K562 (cell line): ENCODE results near the gene PTPRZ1. TPM values are rescaled to one million over a fixed set of nuclear protein-coding genes. Genes with fewer than 3 reads are reported as not detected.

Experiments
- ATAC-seq: fragments of 200-7000 bp; cut with Tn5 transposase; 3 replicates; pipeline ENCODE4 v1.9.1; 2020; ENCODE audit warnings: moderate library complexity
- BruUV-seq: library from RNA; stranded (reverse); fragments of 400-500 nt; replicated peaks from 2 replicates; lab custom pipeline; 2021; lab: Mats Ljungman, UMichigan
- CTCF ChIA-PET: fragments of 300-600 bp; formaldehyde crosslinking; extraction: SDS; loops from one replicate; lab custom pipeline; 2021; ENCODE audit warnings: low intra/inter-chr PET ratio; lab: Yijun Ruan, JAX
- POLR2A ChIA-PET: fragments of 300-600, 350-650 bp; sonication (Branson Sonifier 250); formaldehyde crosslinking; extraction: SDS; loops from one replicate; lab custom pipeline; 2021; ENCODE audit warnings: antibody characterized with exemption, inconsistent platforms; lab: Yijun Ruan, JAX
- DNase-seq, 4 experiments: peaks; one replicate each; pipeline versions ENCODE4 v3.0.0 to v3.0.0-alpha.2; 2011 to 2018; ENCODE audit warnings: low spot score in 3 of 4, mixed read lengths in 3 of 4; ENCODE audit errors: extremely low read depth in 1 of 4
- FAIRE-seq: peaks from 2 replicates; lab custom pipeline; 2011; peaks lifted over from hg19 to GRCh38; lab: Jason Lieb, UNC
- H2AFZ ChIP-seq: 2 replicates; pipeline ENCODE4 v1.6.0; 2011; ENCODE audit warnings: low read depth, low read length, control low read depth, inconsistent platforms
- H3K27ac ChIP-seq: fragments of 200-600 bp; 3 replicates; pipeline ENCODE4 v1.8.0; 2011; ENCODE audit warnings: low read depth, mild to moderate bottlenecking, control low read depth, inconsistent platforms, low read length, moderate library complexity, mixed read lengths; ENCODE audit errors: extremely low read depth
- H3K27me3 ChIP-seq, 2 experiments: fragments of 300-600 bp in 1 of 2; 2 replicates in 1 of 2; 3 replicates in 1 of 2; pipeline versions ENCODE4 v1.6.0 to v1.8.0; 2011; ENCODE audit warnings: inconsistent platforms in 2 of 2, low read length in 2 of 2, mild to moderate bottlenecking in 1 of 2, mixed read lengths in 1 of 2, moderate library complexity in 1 of 2; ENCODE audit not compliant: control insufficient read depth in 2 of 2, insufficient read depth in 2 of 2
- H3K36me3 ChIP-seq: fragments of 300-600 bp; 3 replicates; pipeline ENCODE4 v1.8.0; 2011; ENCODE audit warnings: mild to moderate bottlenecking, low read length, inconsistent platforms; ENCODE audit not compliant: control insufficient read depth, insufficient read depth
- H3K4me1 ChIP-seq, 2 experiments: fragments of 200-600 bp in 1 of 2; replicated peaks in 1 of 2; 2 replicates in 1 of 2; 3 replicates in 1 of 2; pipeline versions ENCODE4 v1.5.1 to v1.8.0; 2011; ENCODE audit warnings: inconsistent platforms in 2 of 2, low read length in 2 of 2, mild to moderate bottlenecking in 1 of 2, mixed read lengths in 1 of 2, moderate library complexity in 1 of 2; ENCODE audit not compliant: control insufficient read depth in 2 of 2, insufficient read depth in 2 of 2
- H3K4me2 ChIP-seq: 2 replicates; pipeline ENCODE4 v1.6.1; 2011; ENCODE audit warnings: low read length, control low read depth, inconsistent platforms, mixed read lengths; ENCODE audit not compliant: insufficient read depth
- H3K4me3 ChIP-seq: fragments of 200-600 bp; sonication (generic), shearing (Covaris generic); 2 replicates; pipeline ENCODE4 v1.5.1; 2016; ENCODE audit warnings: control low read depth, inconsistent platforms
- H3K79me2 ChIP-seq: fragments of 200-600 bp; 3 replicates; pipeline ENCODE4 v1.8.0; 2011; ENCODE audit warnings: low read length, inconsistent platforms; ENCODE audit not compliant: control insufficient read depth, insufficient read depth
- H3K9ac ChIP-seq, 2 experiments: 2 replicates each; pipeline versions ENCODE4 v1.6.0 to v1.6.1; 2011; ENCODE audit warnings: low read depth in 2 of 2, low read length in 2 of 2, control low read depth in 1 of 2, inconsistent platforms in 1 of 2, mild to moderate bottlenecking in 1 of 2, mixed read lengths in 1 of 2; ENCODE audit not compliant: insufficient read depth in 1 of 2
- H3K9me1 ChIP-seq: one replicate; pipeline ENCODE4 v1.6.0; 2011; ENCODE audit warnings: inconsistent platforms, mild to moderate bottlenecking, low read length, moderate library complexity; ENCODE audit not compliant: control insufficient read depth, insufficient read depth
- H3K9me3 ChIP-seq: replicated peaks from 2 replicates; pipeline ENCODE4 v1.5.1; 2011; ENCODE audit warnings: low read depth, low read length, inconsistent platforms; ENCODE audit not compliant: control insufficient read depth, insufficient read depth
- H4K20me1 ChIP-seq: replicated peaks from 2 replicates; pipeline ENCODE4 v1.6.1; 2011; ENCODE audit warnings: low read length, inconsistent platforms, mixed read lengths; ENCODE audit not compliant: control insufficient read depth, insufficient read depth
- CTCF ChIP-seq, 3 experiments: IDR thresholded peaks in 2 of 3; conservative IDR thresholded peaks in 1 of 3; 2 replicates each; pipeline ENCODE4 v1.5.1; 2011 to 2012; ENCODE audit warnings: low read length in 3 of 3, mild to moderate bottlenecking in 3 of 3, control low read depth in 2 of 3, improper control_type of control experiment in 1 of 3, inconsistent platforms in 1 of 3, low read depth in 1 of 3, mixed read lengths in 1 of 3, moderate library complexity in 1 of 3; ENCODE audit not compliant: insufficient read depth in 2 of 3
- DEAF1 ChIP-seq: fragments of 450-650 bp; formaldehyde crosslinking; IDR thresholded peaks from 2 replicates; pipeline ENCODE4 v1.4.0; 2020; ENCODE audit warnings: mild to moderate bottlenecking, moderate library complexity
- EHMT2 ChIP-seq: fragments of 450-650 bp; IDR thresholded peaks from 2 replicates; pipeline ENCODE4 v1.6.1; 2018; ENCODE audit warnings: antibody characterized with exemption
- RAD21 ChIP-seq, 2 experiments: fragments of 250-450 bp in 1 of 2; fragments of 450-650 bp in 1 of 2; sonication (Bioruptor Pico) in 1 of 2; formaldehyde crosslinking in 1 of 2; IDR thresholded peaks in 1 of 2; conservative IDR thresholded peaks in 1 of 2; 2 replicates each; pipeline versions ENCODE4 v1.4.0 to v1.8.0; 2020 to 2022; ENCODE audit warnings: mild to moderate bottlenecking in 2 of 2, moderate library complexity in 1 of 2
- SMC3 ChIP-seq: conservative IDR thresholded peaks from 2 replicates; pipeline ENCODE4 v1.6.1; 2011; ENCODE audit warnings: low read depth, low read length, improper control_type of control experiment; ENCODE audit not compliant: insufficient read depth
- TCF7 ChIP-seq: sonication (generic); IDR thresholded peaks from 2 replicates; pipeline ENCODE4 v1.6.1; 2016; ENCODE audit warnings: antibody characterized with exemption, borderline replicate concordance
- WGBS: fragments of 100-300 bp; shearing (Covaris generic); methylation state at CpG from one replicate; pipeline ENCODE4 v1.1.6; 2016; ENCODE audit warnings: low coverage, mixed read lengths; ENCODE audit not compliant: insufficient coverage; ENCODE audit errors: missing lambda C conversion rate; 5-methylcytosine and 5-hydroxymethylcytosine counted together
- in situ Hi-C: fragments of 300-500 bp; cut with MboI; formaldehyde crosslinking; loops from 4 replicates; pipeline ENCODE4 v1.15.0; 2018; ENCODE audit warnings: inconsistent platforms, mixed read lengths
- intact Hi-C: fragments of 100-400 bp; cut with micrococcal nuclease; formaldehyde crosslinking; loops from 2 replicates; pipeline ENCODE4 v1.14.2; 2022
- polyA plus RNA-seq, 8 experiments: library from polyadenylated mRNA; depleted of rRNA in 4 of 8; stranded (reverse) in 5 of 8; unstranded in 3 of 8; fragments of >200 nt; fragmentation: Nextera tagmentation in 2 of 8; fragmentation: Illumina TruSeq in 1 of 8; extraction: Ambion mirVana in 2 of 8; extraction: Trizol in 1 of 8; gene quantifications; 2 replicates each; pipeline versions ENCODE4 v1.2.1 to v1.2.3, GENCODE V29; 2011 to 2014; ENCODE audit warnings: inconsistent platforms in 1 of 8, missing spikeins in 1 of 8
- total RNA-seq, 7 experiments: library from RNA; depleted of rRNA in 6 of 7; stranded (reverse); fragments of >200 nt in 6 of 7; fragmentation: Illumina TruSeq in 2 of 7; extraction: Trizol in 2 of 7; gene quantifications; 2 replicates each; pipeline versions ENCODE4 v1.2.1 to v1.2.3, GENCODE V29; 2011 to 2021; ENCODE audit warnings: low replicate concordance in 1 of 7

The PTPRZ1 gene
- total and polyA plus RNA-seq, 9 of the 15 experiments (the other 6 are each of a cell fraction or from before 2014, with no cell fraction given) = 0.04 TPM; not detected in 7

- POLR2A ChIA-PET = interaction anchor here (0.9 kb wide), 1 partner anchor 627 kb away, joined by 4 read pairs; no protein-coding TSS in a partner anchor
- TF ChIP-seq EHMT2 (0 out of 2 replicates have a peak, but pooled peaks have one; percentile 35), TCF7 (no peak), SMC3 (peak; percentile 56), RAD21 (CRISPR knock-in tag; conservative IDR thresholded peaks at IDR 0.05 in 1 of 2, IDR thresholded peaks at IDR 0.05 in 1 of 2) (peak; percentile 69 to 82), DEAF1 (peak; percentile 81), CTCF (IDR thresholded peaks at IDR 0.05 in 2 of 3, conservative IDR thresholded peaks at IDR 0.05 in 1 of 3; ENCODE audit: insufficient read depth in 2 of 3, low read depth in 1 of 3, low read length in 3 of 3) (peak; percentile 65 to 78 (median 69))
- TF ChIP-seq, all 486 proteins: peak for 5
- peak; percentile 97 for ATAC-seq
- intact Hi-C loops (loop anchor here (2.0 to 10.0 kb wide), 7 partner anchors 243 to 1202 kb away; no protein-coding TSS in a partner anchor), in situ Hi-C loops (loop anchor here (25.0 kb wide), 1 partner anchor 633 kb away; no protein-coding TSS in a partner anchor)
- CTCF ChIA-PET = interaction anchor here (0.6 to 1.8 kb wide), 8 partner anchors 281 to 1154 kb away, joined by 3 to 21 read pairs (median 3); partner anchors contain the start of gene FAM3C
- Histone ChIP-seq H3K36me3 (no peaks in the 10 kb centered on the region), H3K79me2 (no peaks in the 10 kb centered on the region), H3K9me3 (no peaks in the 10 kb centered on the region), H3K9me1 (no peaks in the 10 kb centered on the region), H3K4me1 (no peaks in the 10 kb centered on the region), H3K27me3 (no peaks in the 10 kb centered on the region), H3K9ac (no peak overlapping the region), H4K20me1 (no peaks in the 10 kb centered on the region), H3K4me2 (no peak overlapping the region), H2AFZ (no peak overlapping the region), H3K4me3 (no peak overlapping the region), H3K27ac (no peak overlapping the region)
- 10% methylated on average over 5 of the region's 5 CpGs for WGBS
- peak; percentile 81 for FAIRE-seq
- peak; percentile 53 to 73 (median 62) for DNase-seq
- no TSS peak for BruUV-seq
Observed at GRCh38 chr7:121994625-121995410, 121.9 kb downstream of the PTPRZ1 start.
